ENCODE measurements around the gene U2AF2.
"Not testable (repeated sequence)": the region's sequence is repeated elsewhere in the genome, so short reads cannot be mapped to it uniquely, and the experiment has no call there.

U2AF2 gene

DNA sequence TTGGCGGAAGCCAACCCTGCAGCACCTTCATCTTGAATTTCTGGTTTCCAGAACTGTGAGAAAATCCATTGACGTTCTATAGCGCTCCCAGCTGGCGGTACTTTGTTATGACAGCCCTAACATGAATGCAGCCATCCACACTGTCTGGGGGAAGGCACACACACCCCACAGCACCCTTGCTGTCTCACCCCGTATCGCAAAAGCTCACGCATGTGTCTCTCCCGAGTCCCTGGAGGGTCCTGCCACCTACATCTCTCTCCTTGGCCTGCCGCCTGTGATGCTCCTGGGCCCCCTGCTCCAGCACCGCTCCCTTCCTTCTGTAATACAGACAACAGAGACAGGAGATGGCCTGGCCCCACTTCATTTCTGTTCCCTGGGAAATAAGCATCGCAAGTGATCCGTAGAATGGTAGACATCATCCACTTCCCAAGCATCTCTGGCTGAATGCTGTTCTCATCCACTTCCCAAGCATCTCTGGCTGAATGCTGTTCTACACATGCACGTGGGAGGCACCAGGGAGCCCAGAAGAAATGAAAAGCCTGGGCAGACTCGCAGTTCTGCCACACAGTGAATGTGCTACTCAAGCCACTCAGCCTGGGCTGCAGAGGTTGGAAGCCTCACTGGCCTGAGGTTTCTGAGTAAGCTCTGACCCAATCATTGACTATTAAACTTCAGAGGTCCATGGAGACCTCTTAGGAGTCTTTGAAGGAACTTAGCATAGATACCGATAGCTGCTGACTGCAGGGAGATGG, 49.8 kb downstream of the U2AF2 start:
- DNase-seq (ENCODE audit: low read depth in 3 of 3, low spot score in 1 of 3) = no peak

DNA sequence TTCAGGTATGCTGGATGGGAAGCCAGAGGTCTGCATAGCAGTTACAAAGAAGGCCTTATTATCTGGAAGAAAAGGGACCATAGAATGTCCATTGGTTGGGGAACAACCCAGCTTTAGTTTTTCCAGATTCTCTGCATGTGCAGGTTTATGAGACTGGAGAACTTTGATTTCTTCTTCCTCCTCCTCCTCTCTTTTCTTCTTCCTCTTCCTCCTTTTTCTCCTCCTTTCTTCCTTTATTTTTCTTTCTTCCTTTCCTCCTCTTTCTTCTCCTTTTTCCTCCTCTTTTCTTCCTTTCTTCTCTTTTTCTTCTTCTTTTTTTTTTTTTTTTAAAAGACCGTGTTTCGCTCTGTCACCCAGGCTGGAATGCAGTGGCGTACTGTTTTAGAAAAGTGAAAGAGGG, 51.1 kb downstream of the U2AF2 start:
- no peak for DNase-seq (ENCODE audit: low read depth in 3 of 3, low spot score in 1 of 3)

DNA sequence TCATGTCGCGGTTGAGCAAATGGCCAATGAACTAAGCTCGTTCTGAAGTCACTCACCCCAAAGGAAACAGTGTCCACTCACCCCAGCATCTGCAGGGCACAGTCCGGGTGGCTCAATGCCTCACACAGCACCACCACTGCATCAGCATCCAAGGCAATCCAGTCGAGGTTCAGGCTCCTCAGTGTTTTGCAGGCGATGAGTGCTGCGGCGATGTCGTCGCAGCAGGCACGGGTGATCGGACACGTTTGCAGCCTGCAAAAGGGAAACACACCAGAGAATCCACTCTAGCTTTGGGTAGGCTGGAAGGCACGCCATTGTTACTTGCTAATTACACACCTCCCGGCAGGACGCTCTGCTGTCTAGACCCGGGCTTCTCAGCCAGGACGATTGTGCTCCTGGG, 56.9 kb downstream of the U2AF2 start:
- no peak for DNase-seq (ENCODE audit: low read depth in 3 of 3, low spot score in 1 of 3)

DNA sequence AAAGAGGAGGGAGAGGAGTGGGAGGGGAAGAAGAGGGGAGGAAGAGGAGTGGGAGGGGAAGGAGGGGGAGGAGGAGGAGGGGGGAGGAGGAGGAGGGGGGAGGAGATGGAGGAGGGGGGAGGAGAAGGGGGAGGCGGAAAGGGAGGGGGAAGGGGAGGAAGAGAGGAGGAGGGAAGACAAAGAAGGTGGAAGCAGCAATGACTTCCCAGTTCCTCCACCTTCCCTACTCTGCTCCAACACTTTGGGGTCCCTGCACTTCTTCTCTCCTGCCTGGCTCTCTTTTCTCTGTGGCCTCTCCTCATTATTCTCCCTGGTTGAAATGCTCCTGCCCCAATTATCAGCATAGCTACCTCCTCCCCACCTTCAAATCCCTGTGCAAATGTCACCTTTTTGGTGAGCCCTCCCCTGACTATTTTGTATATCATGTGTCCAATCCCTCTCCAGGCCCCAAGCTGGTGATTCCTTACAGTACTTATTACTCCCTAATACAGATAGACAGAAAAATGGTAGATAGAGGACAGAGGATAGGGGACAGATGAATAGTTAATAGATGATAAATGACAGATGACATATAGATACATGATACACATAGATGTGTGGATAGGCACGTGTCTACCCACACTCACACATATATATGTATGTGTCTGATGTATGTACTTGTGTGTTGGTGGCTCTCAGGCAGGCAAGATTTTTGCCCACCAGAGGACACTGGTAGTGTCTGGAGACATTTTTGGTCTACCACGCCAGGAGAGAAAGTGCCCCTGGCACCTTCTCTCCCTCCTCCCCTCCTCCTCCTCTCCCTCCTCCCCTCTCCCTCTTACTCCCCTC, 58.2 kb downstream of the U2AF2 start:
- DNase-seq (ENCODE audit: low read depth in 3 of 3, low spot score in 1 of 3) = no peak

DNA sequence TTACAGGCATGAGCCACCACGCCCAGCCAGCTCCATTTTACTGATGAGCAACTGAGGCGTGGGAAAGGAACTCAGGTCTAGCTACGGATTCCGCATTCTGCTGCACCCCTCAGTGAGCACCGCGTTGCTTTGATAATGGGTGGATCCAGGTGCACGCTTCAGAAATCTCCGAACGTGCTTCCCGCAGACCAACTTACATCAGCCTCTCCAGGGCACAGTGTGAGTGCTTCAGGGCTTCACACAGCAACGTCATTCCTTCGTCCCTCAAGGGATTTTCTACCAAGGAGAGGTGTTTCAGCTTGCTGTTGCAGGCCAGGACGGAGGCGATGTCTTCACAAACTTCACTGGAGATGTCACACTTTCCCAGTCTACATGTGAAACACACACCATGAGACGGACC, 61.7 kb downstream of the U2AF2 start:
- DNase-seq (ENCODE audit: low read depth in 3 of 3, low spot score in 1 of 3) = no peak

DNA sequence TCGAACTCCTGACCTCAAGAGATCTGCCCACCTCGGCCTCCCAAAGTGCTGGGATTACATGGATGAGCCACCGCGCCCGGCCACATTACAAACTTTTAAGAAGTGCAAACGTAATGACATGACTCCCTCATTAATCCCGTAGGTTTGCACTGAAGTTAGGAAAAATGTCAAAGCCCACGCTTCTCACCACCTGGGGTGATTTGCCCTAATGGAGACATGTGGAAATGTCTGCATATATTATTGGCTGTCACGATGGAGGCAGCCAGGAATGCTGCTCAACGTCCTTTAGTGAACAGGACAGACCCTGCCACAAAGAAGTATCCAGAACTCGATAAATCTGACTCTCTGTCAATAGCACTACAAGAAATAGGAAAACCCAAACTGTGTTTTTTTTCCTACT, 62.4 kb downstream of the U2AF2 start:
- DNase-seq (ENCODE audit: low read depth in 3 of 3, low spot score in 1 of 3) = no peak

DNA sequence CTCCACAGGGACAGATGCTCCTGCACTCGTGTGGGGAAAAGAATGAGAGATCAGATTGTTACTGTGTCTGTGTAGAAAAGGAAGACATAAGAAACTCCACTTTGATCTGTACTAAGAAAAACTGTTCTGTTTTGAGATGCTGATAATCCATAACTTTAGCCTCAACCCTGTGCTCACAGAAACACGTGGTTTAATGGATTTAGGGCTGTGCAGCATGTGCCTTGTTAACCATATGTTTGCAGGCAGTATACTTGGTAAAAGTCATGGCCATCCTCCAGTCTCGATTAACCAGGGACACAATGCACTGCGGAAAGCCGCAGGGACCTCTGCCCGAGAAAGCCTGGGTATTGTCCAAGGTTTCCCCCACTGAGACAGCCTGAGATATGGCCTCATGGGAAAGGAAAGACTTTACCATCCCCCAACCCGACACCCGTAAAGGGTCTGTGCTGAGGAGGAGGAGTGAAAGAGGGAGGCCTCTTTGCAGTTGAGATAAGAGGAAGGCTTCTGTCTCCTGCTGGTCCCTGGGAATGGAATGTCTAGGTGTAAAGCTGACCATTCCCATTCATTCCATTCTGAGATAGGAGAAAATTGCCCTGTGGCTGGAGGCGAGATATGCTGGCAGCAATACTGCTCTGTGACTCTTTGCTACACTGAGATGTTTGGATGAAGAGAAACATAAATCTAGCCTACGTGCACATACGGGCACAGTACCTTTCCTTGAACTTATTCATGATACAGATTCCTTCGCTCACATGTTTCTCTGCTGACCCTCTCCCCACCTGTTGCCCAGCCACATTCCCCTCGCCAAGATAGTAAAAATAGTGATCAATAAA, 63.3 kb downstream of the U2AF2 start:
- DNase-seq (ENCODE audit: low read depth in 3 of 3, low spot score in 1 of 3) = not testable (repeated sequence)

DNA sequence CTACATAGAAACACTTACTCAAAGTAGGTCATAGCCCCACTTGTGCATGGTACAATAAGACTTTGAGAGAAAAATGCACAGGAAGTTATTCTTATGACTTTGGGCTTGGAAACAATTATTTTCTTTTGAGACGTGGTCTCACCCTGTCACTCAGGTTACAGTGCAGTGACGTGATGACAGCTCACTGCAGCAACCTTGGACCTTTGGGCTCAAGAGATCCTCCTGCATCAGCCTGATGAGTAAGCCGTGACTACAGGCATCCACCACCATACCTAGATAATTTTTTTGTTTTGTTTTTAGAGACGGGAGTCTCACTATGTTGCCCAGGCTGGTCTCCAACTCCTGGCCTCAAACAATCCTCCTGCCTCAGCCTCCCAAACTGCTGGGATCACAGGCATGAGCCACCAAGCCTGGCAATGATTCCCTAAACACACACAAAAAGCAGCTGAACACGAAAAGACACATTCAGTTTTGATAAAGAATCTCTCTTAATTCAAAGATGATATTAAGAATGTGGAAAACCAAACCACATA, 65.4 kb downstream of the U2AF2 start:
- no peak for DNase-seq (ENCODE audit: low read depth in 3 of 3, low spot score in 1 of 3)

DNA sequence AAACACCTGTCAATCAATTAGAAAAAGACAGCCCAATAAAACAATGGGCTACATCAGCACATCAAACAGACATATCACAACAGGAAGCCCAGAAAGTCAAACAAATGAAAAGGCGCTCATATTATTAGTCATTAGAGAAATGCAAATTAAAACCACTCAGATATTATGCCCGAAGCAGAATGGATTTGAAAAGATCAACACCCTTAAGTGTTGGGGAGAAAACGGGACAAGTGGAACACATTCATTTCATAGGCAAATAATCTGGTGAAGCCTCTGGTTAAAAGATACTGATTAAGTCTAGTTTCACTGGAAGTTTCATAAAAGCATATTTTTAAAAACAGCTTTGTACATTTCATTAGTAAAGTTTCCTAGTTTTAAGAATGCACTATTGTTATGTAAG, 66.0 kb downstream of the U2AF2 start:
- no peak for DNase-seq (ENCODE audit: low read depth in 3 of 3, low spot score in 1 of 3)

DNA sequence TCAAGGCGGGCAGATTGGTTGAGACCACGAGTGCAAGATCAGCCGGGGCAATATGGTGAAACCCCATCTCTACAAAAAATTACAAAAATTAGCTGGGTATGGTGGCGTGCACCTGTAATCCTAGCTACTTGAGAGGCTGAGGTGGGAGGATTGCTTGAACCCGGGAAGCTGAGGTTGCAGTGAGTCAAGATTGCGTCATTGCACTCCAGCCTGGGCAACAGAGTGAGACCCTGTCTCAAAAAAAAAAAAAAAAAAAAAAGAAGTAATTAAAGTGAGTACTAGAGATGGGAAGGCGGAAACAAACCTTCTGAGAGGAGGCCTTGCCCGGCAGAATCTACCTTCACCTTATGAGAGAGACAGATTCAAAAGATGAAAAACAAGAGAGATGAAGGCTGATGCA, 68.7 kb downstream of the U2AF2 start:
- DNase-seq (ENCODE audit: low read depth in 3 of 3, low spot score in 1 of 3) = no peak
